ENCODE data around the gene UMPS.
"Not testable (repeated sequence)": the region's sequence is repeated elsewhere in the genome, so short reads cannot be mapped to it uniquely, and the experiment has no call there.

The UMPS gene

GRCh38 chr3:124780356-124780755 lies 50.1 kb downstream of the UMPS start:
- DNase-seq (ENCODE audit: low read depth): peak; percentile 79

- DNase-seq (ENCODE audit: low read depth): no peak
These were observed 50.7 kb downstream of the UMPS start for GRCh38 chr3:124780761-124781475.

DNA sequence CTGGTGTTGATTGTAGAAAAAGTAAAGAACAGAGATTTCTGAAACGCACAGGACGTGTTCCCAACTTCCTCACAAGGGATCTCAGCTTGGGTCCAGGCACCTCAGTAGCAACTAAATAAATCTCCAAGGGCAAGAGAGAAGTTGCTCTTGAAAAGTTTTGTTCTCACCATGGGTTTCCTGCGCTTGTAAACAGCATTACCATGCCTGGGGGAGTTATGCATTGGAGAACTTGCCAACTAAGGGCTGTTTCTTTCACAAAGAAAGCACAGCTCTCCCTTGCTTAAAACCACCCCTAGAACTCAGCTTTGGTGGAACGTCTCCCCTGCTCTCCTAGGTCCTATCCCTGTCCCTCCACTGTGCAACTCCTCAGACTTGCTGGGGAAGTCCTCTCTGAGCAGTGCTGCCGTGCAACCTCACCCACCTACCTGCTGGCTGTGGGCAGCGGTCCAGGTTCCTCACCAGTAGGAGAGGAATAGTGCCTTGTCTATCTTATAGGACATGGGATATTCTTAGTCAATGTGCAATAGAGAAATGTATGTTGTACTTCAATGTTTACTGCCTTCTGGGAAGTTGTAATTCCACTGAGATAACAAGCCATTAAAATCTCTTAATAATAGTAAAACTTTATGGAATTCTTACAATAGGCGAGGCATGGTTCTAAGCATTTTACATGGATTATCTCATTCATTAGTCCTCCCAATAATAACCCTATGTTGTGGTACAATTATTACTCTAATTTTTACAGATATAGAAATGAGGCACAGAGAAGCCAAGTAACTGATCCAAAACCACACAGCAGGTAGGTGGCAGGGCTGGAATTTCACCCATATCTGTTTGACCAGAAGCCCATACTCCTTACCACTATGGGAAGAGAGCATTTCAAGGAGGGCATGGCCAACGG lies 51.5 kb downstream of the UMPS start:
- DNase-seq (ENCODE audit: low read depth): no peak

DNA sequence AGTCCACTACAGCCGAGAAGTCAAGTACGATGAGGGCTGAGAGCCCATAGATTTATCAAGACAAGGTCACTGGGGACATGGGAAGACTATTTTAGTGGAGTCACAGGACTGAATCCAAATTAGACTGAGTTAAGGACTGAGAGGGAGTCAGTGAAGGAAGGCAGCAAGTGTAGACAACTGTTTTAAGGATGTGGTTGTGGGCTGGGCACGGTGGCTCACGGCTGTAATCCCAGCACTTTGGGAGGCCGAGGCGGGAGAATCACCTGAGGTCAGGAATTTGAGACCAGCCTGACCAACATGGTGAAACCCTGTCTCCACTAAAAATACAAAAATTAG lies 52.1 kb downstream of the UMPS start:
- DNase-seq (ENCODE audit: low read depth): not testable (repeated sequence)

- no peak for DNase-seq (ENCODE audit: low read depth)
These were observed 53.4 kb downstream of the UMPS start for GRCh38 chr3:124783696-124784095.

DNA sequence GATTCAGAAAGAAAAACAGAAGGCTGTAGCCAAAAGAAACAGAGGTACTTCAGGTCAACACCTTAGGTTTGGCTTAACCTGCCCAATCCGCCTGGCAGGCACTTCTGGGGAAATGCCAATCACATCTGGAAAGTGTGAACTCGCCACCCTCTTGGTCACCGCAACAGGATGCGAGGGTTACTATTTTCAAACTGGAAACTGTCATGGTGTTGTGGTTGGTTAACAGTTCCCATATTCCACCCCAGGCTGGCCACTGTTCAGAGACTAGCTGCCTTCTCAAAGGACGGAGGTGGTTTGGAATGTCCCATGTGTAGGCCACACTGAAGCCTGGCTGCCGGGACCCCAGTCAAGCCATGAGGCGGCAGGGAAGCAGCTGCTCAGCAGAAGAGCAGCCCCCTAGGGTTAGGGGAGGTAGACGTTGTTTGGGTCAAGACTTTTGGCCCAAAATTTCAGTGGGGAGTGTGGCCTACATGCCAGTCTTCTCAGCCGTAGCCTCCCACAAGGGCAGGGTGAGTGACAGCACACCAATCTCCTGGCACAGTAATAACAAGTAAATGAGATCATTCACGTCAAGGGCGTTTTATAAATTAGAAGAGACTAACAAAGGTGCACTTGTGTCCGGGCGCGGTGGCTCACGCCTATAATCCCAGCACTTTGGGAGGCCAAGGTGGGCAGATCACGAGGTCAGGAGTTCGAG lies 54.6 kb downstream of the UMPS start:
- no peak for DNase-seq (ENCODE audit: low read depth)

DNA sequence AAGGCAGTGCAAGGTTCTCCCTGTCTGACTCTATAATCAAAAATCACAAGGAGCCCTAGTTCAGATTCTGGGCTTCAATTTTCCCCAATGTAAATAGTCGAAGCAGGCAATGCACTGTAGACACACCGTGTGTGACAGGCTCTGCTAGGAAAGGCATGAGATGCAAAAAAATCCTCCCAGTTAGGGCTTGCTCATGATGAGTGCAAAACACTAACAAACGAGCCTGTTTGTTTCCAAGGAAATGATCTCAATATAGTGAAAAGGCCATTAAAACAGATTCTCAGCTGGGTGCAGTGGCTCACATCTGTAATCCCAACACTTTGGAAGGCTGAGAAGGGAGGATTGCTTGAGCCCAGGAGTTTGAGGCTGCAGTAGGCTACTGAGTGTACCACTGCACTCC lies 55.7 kb downstream of the UMPS start:
- DNase-seq (ENCODE audit: low read depth): no peak

DNA sequence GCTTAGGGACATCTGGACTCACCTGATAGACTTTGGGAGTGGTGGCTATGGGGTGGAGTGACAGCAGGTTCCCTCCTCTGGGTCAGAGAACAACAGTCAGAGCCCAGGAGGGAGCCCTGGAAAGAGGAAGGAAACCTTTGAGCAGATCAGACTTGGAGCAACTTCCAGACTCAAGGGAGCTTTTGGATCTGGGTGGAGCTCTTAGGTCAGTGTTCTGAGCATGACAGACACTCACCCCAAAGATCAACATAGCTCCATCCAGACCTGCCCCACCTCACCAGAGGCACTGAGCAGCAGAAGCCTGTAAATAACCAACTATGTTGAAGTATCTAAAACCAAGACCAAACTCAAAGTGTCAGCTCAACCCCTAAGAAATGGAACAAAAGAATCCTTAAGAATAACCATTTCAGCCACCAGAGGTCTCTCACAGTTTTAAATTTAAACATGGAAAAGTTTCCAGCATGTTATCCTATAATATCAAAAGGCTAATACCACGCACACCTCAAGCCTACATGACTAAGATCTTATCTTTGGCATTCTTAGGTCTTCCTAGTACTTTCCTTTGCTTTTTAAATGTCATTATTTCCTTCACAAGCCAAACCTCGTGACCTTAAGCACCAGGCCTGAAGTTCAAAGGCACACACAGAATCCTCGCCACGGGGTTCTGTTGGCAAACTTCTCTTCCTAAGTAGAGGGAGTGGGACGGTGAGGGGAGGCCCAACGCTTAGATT lies 56.4 kb downstream of the UMPS start:
- DNase-seq (ENCODE audit: low read depth): no peak

GRCh38 chr3:124787476-124788195 lies 57.4 kb downstream of the UMPS start:
- no peak for DNase-seq (ENCODE audit: low read depth)

GRCh38 chr3:124788254-124788745 lies 58.0 kb downstream of the UMPS start:
- no peak for DNase-seq (ENCODE audit: low read depth)

DNA sequence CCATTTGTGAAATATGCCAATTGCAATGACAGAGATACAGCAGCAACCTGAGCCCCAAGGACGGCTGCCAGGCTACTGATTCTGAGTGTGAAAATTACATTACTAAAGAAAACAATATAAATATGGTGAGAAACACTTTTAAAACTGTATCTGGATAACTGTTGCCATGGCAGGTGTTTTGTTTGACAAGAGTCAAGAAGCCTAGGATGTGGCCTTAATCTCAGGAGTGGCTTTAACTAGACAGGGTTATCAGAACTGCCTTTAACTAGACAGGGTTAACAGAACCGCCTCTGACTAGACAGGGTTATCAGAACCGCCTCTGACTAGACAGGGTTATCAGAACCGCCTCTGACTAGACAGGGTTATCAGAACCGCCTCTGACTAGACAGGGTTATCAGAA lies 58.9 kb downstream of the UMPS start:
- DNase-seq (ENCODE audit: low read depth): not testable (repeated sequence)

GRCh38 chr3:124791142-124791541 lies 60.9 kb downstream of the UMPS start:
- no peak for DNase-seq (ENCODE audit: low read depth)

DNA sequence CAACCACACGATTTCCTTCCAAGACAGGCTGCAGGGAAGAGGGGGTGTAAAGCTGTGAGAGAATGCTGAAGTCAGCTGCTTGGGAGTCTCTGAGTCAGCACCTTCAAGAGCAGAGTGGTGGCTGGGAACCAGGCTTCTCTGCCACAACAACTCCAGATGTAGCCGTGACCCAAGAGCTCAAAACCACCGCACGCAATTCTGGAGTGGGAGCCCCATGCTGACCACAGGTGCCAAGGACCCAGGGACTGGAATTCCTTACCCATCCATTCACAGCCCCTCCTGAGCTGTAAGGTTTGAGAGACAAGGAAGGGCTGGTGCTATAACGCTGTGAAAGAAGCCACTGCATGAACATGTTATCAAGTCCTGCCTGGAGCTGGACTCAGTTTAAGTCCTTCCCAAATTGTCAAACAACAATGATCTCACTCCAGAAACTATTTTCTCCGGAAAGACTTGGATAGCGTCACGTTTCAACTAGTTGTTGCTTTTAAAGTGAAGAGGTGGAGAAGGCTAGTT lies 61.4 kb downstream of the UMPS start:
- DNase-seq (ENCODE audit: low read depth): peak; percentile 55

DNA sequence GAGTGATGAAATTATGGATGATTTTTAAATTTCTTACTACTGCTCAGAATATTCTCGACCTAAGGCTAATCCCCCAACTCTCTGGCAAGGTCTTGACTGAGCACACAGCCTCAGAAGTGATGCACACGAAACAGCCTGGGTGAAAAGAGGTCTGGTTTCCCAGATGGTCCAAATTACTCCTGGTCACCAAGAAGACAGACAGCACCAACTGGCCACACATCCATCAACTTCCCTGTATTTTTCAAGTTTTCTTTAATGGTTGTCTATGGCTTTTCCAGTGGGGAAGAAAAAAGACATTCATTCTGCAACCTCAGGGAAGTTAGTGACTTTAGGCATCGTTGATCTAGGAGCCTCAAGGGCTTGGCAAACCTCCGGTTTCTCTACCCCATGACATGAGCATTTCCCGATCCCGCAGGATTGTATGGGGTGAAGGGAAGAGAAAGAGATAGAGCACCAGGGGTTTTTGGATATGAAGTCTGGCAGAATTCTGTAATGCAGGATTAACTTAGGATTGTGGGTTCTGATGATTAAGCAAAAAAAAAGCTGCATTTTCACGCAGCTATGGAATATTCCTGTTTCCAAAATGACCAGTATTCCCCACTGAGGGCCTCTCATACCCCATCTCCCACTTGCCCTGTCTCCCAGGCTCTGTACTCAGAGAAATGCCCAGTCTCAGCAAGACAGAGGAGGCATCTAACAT lies 62.2 kb downstream of the UMPS start:
- DNase-seq (ENCODE audit: low read depth): no peak

GRCh38 chr3:124793054-124793739 lies 62.9 kb downstream of the UMPS start:
- no peak for DNase-seq (ENCODE audit: low read depth)

DNA sequence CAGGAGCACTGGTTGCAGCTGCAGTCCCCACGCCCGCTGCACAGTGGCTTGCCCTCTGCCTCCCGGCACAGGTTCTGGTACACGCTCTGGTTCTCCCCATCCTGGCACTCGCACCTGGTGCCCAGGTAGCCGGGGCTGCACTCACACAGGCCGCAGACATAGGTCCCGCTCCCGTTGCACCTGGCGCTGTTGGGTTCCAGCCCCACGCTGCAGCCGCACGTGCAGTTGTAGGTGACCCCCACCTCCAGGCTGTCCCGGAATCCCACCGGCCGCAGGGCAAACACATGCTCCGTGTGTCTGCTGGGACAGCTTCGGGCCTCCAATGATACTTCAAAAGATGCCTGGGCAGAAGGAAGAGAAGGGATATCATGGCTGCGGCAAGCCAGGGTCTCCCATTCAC lies 66.2 kb downstream of the UMPS start:
- DNase-seq (ENCODE audit: low read depth): no peak

DNA sequence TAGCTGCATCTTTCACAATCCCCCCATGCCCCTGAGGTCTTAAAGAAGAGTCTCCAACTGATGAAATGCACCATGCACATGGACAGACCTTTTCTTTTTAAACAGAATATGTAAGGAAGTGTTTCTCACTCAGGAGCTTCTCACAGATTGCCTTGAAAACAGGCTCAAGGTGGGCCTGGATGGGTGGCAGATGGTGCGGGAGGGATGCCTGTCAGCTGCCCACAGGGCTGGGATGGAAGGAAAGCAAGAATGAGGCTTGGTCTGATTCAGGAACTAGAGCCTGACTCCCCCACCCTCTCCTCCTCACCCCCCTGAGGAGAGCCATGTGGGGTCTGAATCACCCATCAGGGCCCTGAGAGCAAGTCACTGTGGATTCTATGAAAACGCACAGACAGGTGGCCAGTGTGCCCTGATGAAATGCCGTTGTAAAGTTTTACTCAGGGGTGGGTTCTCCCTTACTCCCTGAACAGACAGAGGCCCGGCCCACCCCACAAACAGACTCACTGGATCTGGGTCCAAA lies 67.2 kb downstream of the UMPS start:
- no peak for DNase-seq (ENCODE audit: low read depth)
